Stimulated activated CD4-positive, alpha-beta T cell treated with anti-CD3 and anti-CD28 coated beads, Interleukin-4, amount 100 ng/mL, for 24 hours (primary cell): ENCODE measurements around the gene MYOM1.
"Not testable (repeated sequence)": the region's sequence is repeated elsewhere in the genome, so short reads cannot be mapped to it uniquely, and the experiment has no call there.

ENCODE experiments used
- DNase-seq: peaks from one replicate; pipeline ENCODE4 v3.0.0-alpha.2; 2020

Gene MYOM1

GRCh38 chr18:3217948-3218647 lies 1.7 kb downstream of the MYOM1 start:
- DNase-seq, result no peak

DNA sequence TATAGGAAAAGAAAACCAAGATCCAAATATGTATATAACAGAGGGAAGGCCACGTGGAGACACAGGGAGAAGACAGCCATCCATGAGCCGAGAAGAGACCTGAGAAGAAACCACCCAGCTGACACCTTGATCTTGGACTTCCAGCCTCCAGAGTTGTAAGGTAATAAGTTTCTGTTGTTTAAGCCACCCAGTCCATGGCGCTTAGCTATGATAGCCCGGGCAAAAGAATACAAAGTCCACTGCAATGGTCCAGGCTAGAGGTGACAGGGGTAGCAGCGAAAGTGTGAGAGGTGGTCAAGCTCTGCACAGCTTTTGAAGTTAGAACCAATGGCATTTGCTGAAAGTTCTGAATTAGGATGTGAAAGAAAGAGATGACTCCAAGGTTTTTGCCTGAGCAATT lies 2.8 kb downstream of the MYOM1 start:
- no peak for DNase-seq

GRCh38 chr18:3214855-3215637 lies 4.7 kb downstream of the MYOM1 start:
- DNase-seq, result no peak

DNA sequence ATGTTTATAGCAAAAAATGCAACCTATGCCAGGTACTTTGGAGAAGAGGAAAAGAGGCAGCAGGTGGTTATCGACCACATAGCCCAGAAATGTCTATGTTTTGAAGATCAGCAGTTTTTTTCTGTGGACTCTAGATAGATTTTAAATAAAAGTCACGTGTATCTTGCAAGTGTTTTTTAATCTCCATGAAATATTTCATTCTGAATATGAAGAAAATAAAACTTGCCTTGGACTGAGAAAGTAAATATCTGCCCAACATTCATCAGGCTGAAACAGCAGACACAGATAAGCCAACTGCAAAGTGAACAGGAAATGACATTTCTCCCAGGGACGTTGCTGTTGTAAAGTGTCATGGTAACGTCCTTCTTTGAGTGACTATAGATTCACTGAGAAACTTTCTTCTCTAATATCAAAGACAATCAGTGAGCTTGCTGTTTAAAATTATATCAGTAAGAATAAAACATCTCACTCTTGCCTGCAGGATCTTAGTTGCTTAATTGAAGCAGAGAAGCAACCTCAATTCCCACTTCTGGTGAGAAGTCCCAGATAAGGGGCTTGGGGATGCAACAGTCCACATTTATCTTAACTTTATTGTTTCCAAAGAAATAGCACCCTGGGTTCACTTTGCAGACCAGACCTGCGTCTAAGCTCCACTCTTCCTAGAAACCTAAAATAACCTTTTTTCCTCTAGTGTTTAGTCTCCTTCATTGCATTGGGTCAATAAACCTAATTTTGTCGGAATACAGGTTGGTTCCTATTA lies 6.3 kb downstream of the MYOM1 start:
- no peak for DNase-seq

DNA sequence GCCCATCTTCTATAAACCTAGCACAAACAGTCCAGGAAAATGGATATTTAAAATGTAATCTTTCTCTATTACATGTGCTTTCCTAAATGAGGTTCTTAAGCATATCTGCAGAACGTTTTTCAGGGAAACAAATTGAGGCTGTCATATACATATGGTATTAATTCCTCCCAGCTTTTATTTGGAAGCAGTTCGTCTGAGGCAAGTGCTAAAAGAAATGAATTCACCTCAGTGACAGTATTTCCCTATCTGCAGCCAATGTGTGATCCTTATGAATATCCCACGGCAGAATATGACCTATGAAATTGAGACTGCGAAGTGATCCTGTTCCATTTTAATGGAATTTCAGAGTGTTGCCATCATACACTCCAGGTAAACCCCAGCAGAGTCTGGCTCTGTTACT lies 7.1 kb downstream of the MYOM1 start:
- DNase-seq, result no peak

- no peak for DNase-seq
Measured at GRCh38 chr18:3211236-3211992, 8.4 kb downstream of the MYOM1 start.

DNA sequence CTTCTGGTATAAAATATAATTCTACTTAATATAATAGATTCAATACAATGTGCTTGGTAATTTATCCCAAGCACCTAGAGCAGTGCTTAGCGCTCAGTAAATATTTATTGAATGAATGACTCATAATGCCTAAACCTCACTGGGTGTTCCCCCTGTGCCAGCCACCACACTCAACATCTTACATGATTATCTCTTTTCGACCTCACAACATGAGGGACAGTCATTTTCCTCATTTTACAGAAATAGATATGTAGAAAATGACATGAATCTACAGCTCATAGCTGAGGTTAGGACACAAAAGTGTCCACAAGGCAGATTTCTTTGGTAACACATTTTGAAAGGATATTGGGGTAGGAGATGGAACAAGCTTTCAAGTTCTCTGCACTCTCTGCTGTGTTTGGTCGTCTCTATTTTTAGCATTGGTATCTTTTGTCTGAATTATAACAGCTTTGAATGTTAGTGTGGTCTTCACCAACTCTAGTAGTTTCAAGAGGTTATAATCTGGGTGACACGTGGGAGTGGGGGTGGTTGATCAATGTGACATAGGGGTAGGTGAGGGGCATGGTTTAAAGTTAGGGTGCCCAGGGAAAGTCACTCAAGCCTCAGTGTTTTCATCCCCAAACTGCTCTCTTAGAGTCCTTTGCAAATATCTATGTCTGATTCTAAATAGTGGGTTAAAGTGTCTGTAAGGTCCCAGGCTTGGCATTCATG lies 9.8 kb downstream of the MYOM1 start:
- DNase-seq, result no peak

GRCh38 chr18:3207565-3207964 lies 12.2 kb downstream of the MYOM1 start:
- DNase-seq, result no peak

DNA sequence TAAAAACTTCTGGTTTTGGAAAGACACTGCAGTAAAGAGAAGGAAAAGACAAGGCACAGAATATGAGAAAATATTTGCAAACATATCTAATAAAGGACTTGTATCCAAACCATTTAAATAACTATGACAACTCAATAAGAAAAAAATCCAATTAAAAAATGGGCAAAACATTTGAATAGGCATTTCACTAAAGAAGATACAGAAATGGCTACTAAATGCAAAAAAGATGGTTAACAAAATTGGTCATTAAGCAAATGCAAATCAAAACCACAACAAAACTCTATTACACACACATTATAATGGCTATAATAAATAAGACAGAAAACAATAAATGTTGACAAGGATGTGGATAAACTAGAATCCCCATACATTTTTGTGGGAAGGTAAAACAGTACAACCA lies 14.5 kb downstream of the MYOM1 start:
- no peak for DNase-seq

DNA sequence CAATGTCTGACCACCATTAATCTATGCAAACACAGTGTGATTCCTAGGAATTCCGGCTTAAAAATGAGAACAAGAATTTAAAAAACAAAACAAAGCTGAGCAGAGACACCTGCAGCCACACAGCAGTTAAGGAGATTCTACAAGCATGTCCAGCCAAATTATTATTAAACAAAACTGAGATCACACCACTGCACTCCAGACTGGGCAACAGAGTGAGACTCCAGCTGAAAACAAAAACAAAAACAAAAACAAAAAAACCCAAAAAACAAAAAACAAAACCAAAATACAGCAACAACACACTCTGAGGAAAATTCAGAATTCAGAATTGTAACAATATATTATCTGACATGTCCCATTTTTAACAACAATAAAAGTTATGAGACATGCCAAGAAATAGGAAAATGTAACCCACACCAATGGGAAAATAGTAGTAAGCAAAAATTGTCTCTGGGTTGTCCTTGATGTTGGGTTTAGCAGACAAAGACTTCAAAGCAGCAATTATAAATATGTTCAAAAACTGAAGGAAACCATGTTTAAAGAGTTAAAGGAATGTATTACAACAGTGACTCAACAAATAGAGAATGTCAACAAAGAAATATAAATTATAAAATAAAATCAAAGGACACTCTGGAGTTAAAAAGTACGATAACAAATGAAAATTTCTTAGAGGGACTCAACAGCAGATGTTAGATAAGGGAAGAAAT lies 19.7 kb downstream of the MYOM1 start:
- DNase-seq, result no peak

DNA sequence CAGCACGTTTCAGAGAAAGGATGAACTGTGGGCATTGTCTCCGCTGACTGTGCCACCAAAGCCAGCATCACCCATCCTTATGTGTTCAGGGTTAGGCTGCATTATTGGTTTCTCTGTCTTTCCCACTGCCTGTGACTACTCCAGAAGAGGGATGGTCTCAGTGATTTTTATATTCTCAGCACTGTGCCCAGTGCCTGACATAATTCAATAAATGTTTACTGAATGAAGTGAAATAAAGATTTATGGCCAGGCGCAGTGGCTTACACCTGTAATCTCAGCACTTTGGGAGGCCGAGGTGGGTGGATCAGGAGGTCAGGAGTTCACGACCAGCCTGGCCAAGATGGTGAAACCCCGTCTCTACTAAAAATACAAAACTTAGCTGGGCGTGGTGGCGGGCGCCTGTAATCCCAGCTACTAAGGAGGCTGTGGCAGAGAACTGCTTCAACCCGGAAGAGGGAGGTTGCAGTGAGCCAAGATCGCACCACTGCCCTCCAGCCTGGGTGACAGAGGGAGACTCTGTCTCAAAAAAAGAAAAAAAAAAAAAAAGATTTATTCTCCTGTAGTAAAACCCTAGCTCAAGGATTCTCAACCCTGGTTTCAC lies 21.4 kb downstream of the MYOM1 start:
- not testable (repeated sequence) for DNase-seq

GRCh38 chr18:3194947-3195612 lies 24.7 kb downstream of the MYOM1 start:
- no peak for DNase-seq

GRCh38 chr18:3193331-3193730 lies 26.4 kb downstream of the MYOM1 start:
- DNase-seq, result no peak

DNA sequence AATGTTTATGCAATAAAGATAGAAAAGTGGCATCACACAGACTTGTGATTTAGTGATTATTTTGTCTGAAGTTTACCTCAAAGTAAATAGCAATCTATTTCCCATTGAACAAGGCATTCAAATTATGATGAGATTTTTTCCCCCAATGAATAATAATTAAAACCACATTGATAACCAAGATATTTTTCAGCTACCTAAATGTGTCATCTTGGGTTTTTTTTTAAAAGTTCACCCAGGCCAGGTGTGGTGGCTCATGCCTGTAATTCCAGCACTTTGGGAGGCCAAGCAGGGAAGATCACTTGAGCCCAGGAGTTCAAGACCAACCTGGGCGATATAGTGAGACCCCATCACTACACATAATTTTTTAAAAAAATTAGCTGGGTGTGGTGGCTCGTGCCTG lies 27.0 kb downstream of the MYOM1 start:
- DNase-seq, result no peak

DNA sequence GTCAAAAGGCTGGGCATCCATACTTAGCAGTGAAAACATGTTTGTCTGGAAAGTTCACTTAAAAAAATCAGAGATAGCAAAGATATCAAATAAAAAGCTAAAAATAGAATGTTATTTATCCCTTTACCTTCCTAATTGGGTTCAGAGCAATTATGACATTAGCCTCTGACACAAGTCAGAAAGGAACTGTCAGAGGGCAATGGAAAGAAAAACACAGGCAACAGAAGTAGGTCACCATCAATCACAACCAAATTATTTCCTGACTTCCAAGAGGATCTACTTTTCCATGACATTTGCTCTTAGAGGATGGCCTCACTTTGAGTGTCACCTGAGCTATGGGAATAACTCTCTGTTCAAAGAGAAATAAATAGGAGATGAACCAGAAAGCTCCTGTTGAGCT lies 27.5 kb downstream of the MYOM1 start:
- DNase-seq, result no peak

- no peak for DNase-seq
Measured at GRCh38 chr18:3190610-3191009, 29.2 kb downstream of the MYOM1 start.

GRCh38 chr18:3189884-3190283 lies 29.9 kb downstream of the MYOM1 start:
- no peak for DNase-seq

- DNase-seq, result no peak
Measured at GRCh38 chr18:3186678-3187658, 32.8 kb downstream of the MYOM1 start.

GRCh38 chr18:3184275-3184963 lies 35.3 kb downstream of the MYOM1 start:
- no peak for DNase-seq
